Astrocyte (in vitro differentiated cells and primary cell): Measurements from ENCODE around the gene CLEC16A.

Experiments used
- CTCF ChIP-seq: IDR thresholded peaks from 2 replicates; pipeline ENCODE4 v1.5.1; 2011; ENCODE audit warnings: low read depth, mild to moderate bottlenecking, inconsistent platforms, low read length, moderate library complexity; ENCODE audit not compliant: insufficient read depth
- EZH2 ChIP-seq: IDR thresholded peaks from 2 replicates; pipeline ENCODE4 v1.6.1; 2012; ENCODE audit warnings: mild to moderate bottlenecking, low read length, inconsistent platforms; ENCODE audit not compliant: insufficient read depth

GRCh38 chr16:10938321-10938720, 6.0 kb upstream of the CLEC16A start:
- TF ChIP-seq CTCF (no peak), EZH2 (no peak)
